Vagina (tissue), 2 donors: ENCODE measurements around the gene RAD52. TPM values are rescaled to one million over a fixed set of nuclear protein-coding genes. Genes with fewer than 3 reads are reported as not detected.

Experiments used
- DNase-seq, 2 donors: peaks; one replicate each; pipeline ENCODE4 v3.0.0-alpha.2; 2017; ENCODE audit errors: extremely low spot score in 2 of 2
- H3K27ac ChIP-seq: fragments of 200-600 bp; sonication (generic); one replicate; pipeline ENCODE4 v1.5.1; 2019
- H3K27me3 ChIP-seq: fragments of 200-600 bp; sonication (generic); one replicate; pipeline ENCODE4 v1.5.1; 2019
- H3K36me3 ChIP-seq, 2 donors: fragments of 200-600 bp; sonication (generic); one replicate each; pipeline ENCODE4 v1.5.1; 2017 to 2019
- H3K4me1 ChIP-seq: fragments of 200-600 bp; sonication (generic); one replicate; pipeline ENCODE4 v1.5.1; 2019
- H3K4me3 ChIP-seq, 2 donors: fragments of 200-600 bp; sonication (generic); 1 replicate in 1 of 2; 2 replicates in 1 of 2; pipeline ENCODE4 v1.5.1; 2016 to 2019
- H3K9me3 ChIP-seq: fragments of 200-600 bp; sonication (generic); one replicate; pipeline ENCODE4 v1.5.1; 2019
- CTCF ChIP-seq, 3 experiments: fragments of 450-650 bp in 2 of 3; fragments of 200-600 bp in 1 of 3; sonication (generic) in 1 of 3; IDR thresholded peaks; one replicate each; pipeline ENCODE4 v1.5.1; 2017 to 2019; ENCODE audit warnings: antibody characterized with exemption in 3 of 3, mild to moderate bottlenecking in 2 of 3, moderate library complexity in 2 of 3
- POLR2A ChIP-seq, 2 donors: fragments of 450-650 bp; IDR thresholded peaks; one replicate each; pipeline ENCODE4 v1.6.1; 2017; ENCODE audit warnings: antibody characterized with exemption in 2 of 2, mild to moderate bottlenecking in 2 of 2, moderate library complexity in 2 of 2
- POLR2AphosphoS5 ChIP-seq, 2 donors: sonication (generic); formaldehyde crosslinking; IDR thresholded peaks; one replicate each; pipeline ENCODE4 v1.9.0; 2017; ENCODE audit warnings: antibody characterized with exemption in 2 of 2, mild to moderate bottlenecking in 2 of 2, low read depth in 1 of 2; ENCODE audit not compliant: insufficient read depth in 1 of 2
- intact Hi-C: fragments of 100-400 bp; cut with DNase I; formaldehyde crosslinking; loops from one replicate; pipeline ENCODE4 v1.15.1; 2023
- total RNA-seq: library from RNA; depleted of rRNA; stranded (reverse); fragments of >200 nt; gene quantifications from one replicate; pipeline ENCODE4 v1.2.3, GENCODE V29; 2016

The RAD52 gene
- total RNA-seq, 1 donor from 2014 or later, result 40.3 TPM

- Histone ChIP-seq H3K27ac (no peak overlapping the region), H3K4me3 (no peak overlapping the region), H3K36me3 (peaks cover 0 to 89% of the 10 kb centered on the region in 2 donors), H3K27me3 (no peaks in the 10 kb centered on the region), H3K4me1 (no peaks in the 10 kb centered on the region), H3K9me3 (no peaks in the 10 kb centered on the region)
- no peak for DNase-seq
- no peak for TF ChIP-seq CTCF (IDR thresholded peaks at IDR 0.05)
- no peak for TF ChIP-seq POLR2AphosphoS5 (IDR thresholded peaks at IDR 0.05; ENCODE audit: insufficient read depth in 1 of 2, low read depth in 1 of 2)
- no peak for TF ChIP-seq POLR2A (IDR thresholded peaks at IDR 0.05)
- intact Hi-C loops, result no loop called here
Observed at GRCh38 chr12:907413-908185, 41.9 kb downstream of the RAD52 start.

- no peak for TF ChIP-seq CTCF (IDR thresholded peaks at IDR 0.05)
- no peak overlapping the region for H3K27ac ChIP-seq
- no peaks in the 10 kb centered on the region for H3K4me1 ChIP-seq
- peak in 1 of 2 donors; percentile 29 for DNase-seq
- H3K36me3 ChIP-seq, result peaks cover 0 to 94% of the 10 kb centered on the region in 2 donors
- H3K4me3 ChIP-seq, result no peak overlapping the region
- H3K9me3 ChIP-seq, result no peaks in the 10 kb centered on the region
- intact Hi-C loops, result no loop called here
- no peaks in the 10 kb centered on the region for H3K27me3 ChIP-seq
Observed at GRCh38 chr12:906062-906585, 43.4 kb downstream of the RAD52 start.

- Histone ChIP-seq H3K4me3 (no peak overlapping the region), H3K27ac (no peak overlapping the region), H3K4me1 (no peaks in the 10 kb centered on the region), H3K36me3 (peaks cover 0 to 97% of the 10 kb centered on the region in 2 donors), H3K9me3 (no peaks in the 10 kb centered on the region), H3K27me3 (no peaks in the 10 kb centered on the region)
- DNase-seq, result no peak
- intact Hi-C loops, result no loop called here
- TF ChIP-seq CTCF (IDR thresholded peaks at IDR 0.05) (no peak), POLR2A (IDR thresholded peaks at IDR 0.05) (no peak), POLR2AphosphoS5 (IDR thresholded peaks at IDR 0.05; ENCODE audit: insufficient read depth in 1 of 2, low read depth in 1 of 2) (no peak)
Observed at GRCh38 chr12:905261-906031, 44.0 kb downstream of the RAD52 start.

GRCh38 chr12:904010-904414 lies 45.5 kb downstream of the RAD52 start:
- DNase-seq, result no peak
- no peaks in the 10 kb centered on the region for H3K9me3 ChIP-seq
- no peak overlapping the region for H3K27ac ChIP-seq
- intact Hi-C loops, result no loop called here
- no peak overlapping the region for H3K4me3 ChIP-seq
- no peaks in the 10 kb centered on the region for H3K4me1 ChIP-seq
- H3K27me3 ChIP-seq, result no peaks in the 10 kb centered on the region
- peaks cover 0 to 98% of the 10 kb centered on the region in 2 donors for H3K36me3 ChIP-seq
- TF ChIP-seq POLR2A (IDR thresholded peaks at IDR 0.05), result no peak
- no peak for TF ChIP-seq CTCF (IDR thresholded peaks at IDR 0.05)
- no peak for TF ChIP-seq POLR2AphosphoS5 (IDR thresholded peaks at IDR 0.05; ENCODE audit: insufficient read depth in 1 of 2, low read depth in 1 of 2)
